SU-DHL-6 (cell line): ENCODE results near the gene HPX.

Source experiments
- EZH2phosphoT487 ChIP-seq: fragments of 200-600 bp; sonication (generic), shearing (Covaris generic); conservative IDR thresholded peaks from 2 replicates; pipeline ENCODE4 v1.6.1; 2018; ENCODE audit warnings: mild to moderate bottlenecking, antibody characterized with exemption, low read length, moderate library complexity, mixed read lengths
- TF ChIP-seq, protein P1 (sequence below): fragments of 200-600 bp; sonication (generic); IDR thresholded peaks from one replicate; pipeline ENCODE4 v1.5.1; 2017; ENCODE audit warnings: antibody characterized with exemption, mild to moderate bottlenecking, low read length, moderate library complexity; ENCODE audit not compliant: insufficient read depth, poor library complexity, severe bottlenecking

DNA sequence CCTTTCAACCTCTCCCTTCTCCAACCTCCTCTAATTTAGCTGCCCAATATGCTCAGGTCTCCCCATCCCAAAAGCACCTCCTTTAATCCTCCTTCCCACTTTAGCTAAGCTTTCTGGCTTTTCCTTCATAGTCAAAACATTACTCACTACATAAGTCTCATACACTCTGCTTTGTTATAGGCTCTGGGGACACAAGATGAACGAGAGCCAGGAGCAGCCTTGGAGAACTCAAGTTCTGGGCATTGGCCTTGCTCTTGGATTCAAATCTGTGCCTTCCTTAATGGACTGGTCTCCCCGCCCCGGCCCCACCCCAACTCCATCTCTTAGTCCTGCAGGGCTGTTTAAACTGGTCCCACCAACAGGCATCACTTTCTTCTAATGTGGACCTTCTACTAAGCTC is 11.4 kb upstream of the HPX start:
- TF ChIP-seq, protein P1, sequence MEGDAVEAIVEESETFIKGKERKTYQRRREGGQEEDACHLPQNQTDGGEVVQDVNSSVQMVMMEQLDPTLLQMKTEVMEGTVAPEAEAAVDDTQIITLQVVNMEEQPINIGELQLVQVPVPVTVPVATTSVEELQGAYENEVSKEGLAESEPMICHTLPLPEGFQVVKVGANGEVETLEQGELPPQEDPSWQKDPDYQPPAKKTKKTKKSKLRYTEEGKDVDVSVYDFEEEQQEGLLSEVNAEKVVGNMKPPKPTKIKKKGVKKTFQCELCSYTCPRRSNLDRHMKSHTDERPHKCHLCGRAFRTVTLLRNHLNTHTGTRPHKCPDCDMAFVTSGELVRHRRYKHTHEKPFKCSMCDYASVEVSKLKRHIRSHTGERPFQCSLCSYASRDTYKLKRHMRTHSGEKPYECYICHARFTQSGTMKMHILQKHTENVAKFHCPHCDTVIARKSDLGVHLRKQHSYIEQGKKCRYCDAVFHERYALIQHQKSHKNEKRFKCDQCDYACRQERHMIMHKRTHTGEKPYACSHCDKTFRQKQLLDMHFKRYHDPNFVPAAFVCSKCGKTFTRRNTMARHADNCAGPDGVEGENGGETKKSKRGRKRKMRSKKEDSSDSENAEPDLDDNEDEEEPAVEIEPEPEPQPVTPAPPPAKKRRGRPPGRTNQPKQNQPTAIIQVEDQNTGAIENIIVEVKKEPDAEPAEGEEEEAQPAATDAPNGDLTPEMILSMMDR = no peak
- TF ChIP-seq EZH2phosphoT487 = no peak
